Duodenal mucosa (tissue), 2 donors: Measurements from ENCODE around the gene AIRE.

Source experiments
- H3K27ac ChIP-seq: one replicate; pipeline ENCODE4 v1.7.0; 2013; ENCODE audit warnings: low read depth, low read length
- H3K27me3 ChIP-seq, 2 donors: one replicate each; pipeline ENCODE4 v1.7.0; 2013; ENCODE audit warnings: low read length in 2 of 2, control low read depth in 1 of 2; ENCODE audit not compliant: insufficient read depth in 2 of 2, control insufficient read depth in 1 of 2
- H3K36me3 ChIP-seq, 2 donors: one replicate each; pipeline ENCODE4 v1.7.0; 2013; ENCODE audit warnings: low read length in 2 of 2, control low read depth in 1 of 2; ENCODE audit not compliant: insufficient read depth in 2 of 2, control insufficient read depth in 1 of 2
- H3K4me1 ChIP-seq, 2 donors: one replicate each; pipeline ENCODE4 v1.7.0; 2013; ENCODE audit warnings: low read length in 2 of 2, control low read depth in 1 of 2; ENCODE audit not compliant: insufficient read depth in 2 of 2, control insufficient read depth in 1 of 2
- H3K4me3 ChIP-seq, 2 donors: one replicate each; pipeline ENCODE4 v1.7.0; 2013; ENCODE audit warnings: low read length in 2 of 2, low read depth in 1 of 2
- H3K9ac ChIP-seq, 2 donors: one replicate each; pipeline ENCODE4 v1.7.0; 2013; ENCODE audit warnings: low read length in 2 of 2, low read depth in 1 of 2
- H3K9me3 ChIP-seq, 2 donors: one replicate each; pipeline ENCODE4 v1.7.0; 2013; ENCODE audit warnings: low read length in 2 of 2, control low read depth in 1 of 2; ENCODE audit not compliant: control insufficient read depth in 1 of 2

The AIRE gene

DNA sequence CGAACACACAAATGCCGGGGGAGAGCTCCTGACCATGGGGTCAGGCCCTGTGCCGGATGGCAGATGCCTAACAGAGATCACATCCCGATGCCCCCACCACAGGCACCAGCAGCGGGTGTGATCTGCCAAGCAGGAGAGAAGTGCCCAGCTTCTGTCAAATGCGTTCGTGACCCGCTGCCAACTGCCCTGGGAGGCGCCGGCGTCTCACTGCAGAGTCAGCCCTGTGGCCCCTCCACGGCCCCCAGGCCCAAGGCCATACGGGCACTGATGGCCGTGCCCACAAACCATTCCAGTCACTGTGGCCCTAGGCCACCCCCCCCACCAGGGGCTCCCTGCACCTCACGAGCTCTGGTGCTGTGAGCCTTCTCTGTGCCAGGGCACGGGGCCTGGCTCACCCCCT is 45.5 kb downstream of the AIRE start:
- Histone ChIP-seq H3K36me3 (peaks cover 9 to 25% of the 10 kb centered on the region in 2 donors), H3K9ac (no peak overlapping the region), H3K27ac (no peak overlapping the region), H3K4me1 (no peaks in the 10 kb centered on the region), H3K4me3 (no peak overlapping the region), H3K9me3 (no peaks in the 10 kb centered on the region), H3K27me3 (no peaks in the 10 kb centered on the region)

DNA sequence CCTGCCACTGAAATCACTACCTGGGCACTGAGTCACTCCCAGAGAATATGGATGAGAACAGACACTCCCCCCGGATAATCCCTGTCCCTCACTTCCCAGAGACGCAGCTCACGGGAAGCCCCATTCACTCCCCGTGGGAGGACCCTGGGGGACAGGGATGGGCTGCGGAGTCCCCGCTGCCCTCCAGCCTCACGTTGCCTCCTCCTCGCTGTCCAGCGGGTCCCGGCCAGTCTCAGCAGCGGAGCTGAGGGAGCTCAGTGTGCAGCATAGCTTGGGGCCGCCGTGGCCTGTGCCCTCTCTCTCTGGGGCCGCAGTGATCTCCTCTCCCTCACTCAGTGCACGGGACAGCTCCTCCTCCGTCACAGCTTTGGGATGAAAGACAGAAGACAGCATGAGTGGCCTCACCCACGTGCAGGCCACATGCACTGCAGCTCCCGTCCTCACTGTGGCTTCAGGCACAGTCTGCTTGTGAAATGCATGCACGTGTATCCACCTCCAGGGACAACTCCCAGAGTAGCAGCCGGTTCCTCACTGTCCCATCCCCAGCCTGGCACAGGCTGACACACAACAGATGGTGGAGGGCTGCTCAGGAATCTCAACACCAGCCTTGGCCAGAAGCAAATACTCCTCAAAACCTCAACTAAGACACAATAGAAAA is 46.1 kb downstream of the AIRE start:
- no peak overlapping the region for H3K4me3 ChIP-seq

DNA sequence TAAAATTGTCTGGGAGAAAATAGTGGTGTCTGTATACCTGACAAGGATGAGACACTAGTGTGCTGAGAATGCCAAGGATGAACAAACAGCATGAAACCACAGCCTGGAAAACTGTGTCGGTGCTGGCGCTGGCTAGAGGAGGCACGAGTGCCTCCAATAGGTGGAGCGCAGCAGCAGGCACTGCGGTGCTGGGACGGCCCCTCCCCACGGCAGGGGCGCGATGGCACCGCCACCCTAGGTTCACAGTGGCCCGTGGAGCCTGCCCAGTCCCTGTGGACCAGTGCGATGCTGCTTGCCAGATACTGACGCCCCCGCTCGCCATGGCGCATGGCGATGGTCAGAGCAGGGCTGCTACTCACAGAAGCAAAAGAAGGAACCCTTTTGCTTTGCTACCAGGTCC is 46.7 kb downstream of the AIRE start:
- peaks cover 7 to 21% of the 10 kb centered on the region in 2 donors for H3K36me3 ChIP-seq

More for the DNA sequence above, 46.1 kb downstream of the AIRE start:
- Histone ChIP-seq H3K4me1 (no peaks in the 10 kb centered on the region), H3K27ac (no peak overlapping the region), H3K9ac (no peak overlapping the region), H3K36me3 (peaks cover 9 to 25% of the 10 kb centered on the region in 2 donors), H3K27me3 (no peaks in the 10 kb centered on the region), H3K9me3 (no peaks in the 10 kb centered on the region)

DNA sequence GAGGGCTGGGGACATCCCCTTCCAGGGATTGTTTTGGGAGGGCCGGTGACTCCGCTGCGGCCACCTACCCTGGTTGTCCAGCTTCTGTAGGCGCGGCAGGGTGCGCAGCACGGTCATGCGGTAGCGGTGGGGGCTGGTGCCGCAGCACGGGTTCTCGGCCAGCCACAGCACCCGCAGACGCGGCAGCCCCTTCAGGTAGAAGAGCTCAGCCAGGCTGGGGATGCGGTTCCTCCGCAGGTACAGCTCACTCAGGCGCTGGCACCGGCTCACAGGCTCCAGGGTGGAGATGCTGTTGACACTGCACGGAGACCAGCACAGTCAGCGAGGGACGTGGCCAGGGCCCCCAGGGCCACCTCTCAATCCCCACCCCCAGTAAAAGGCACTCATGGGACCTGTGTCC is 47.3 kb downstream of the AIRE start:
- Histone ChIP-seq H3K9ac (no peak overlapping the region), H3K9me3 (no peaks in the 10 kb centered on the region), H3K36me3 (peaks cover 4 to 18% of the 10 kb centered on the region in 2 donors), H3K27ac (no peak overlapping the region), H3K4me3 (no peak overlapping the region), H3K4me1 (peaks cover under 1 to 4% of the 10 kb centered on the region in 2 donors), H3K27me3 (no peaks in the 10 kb centered on the region)

More for the DNA sequence above, 46.7 kb downstream of the AIRE start:
- H3K4me3 ChIP-seq: no peak overlapping the region
- H3K27me3 ChIP-seq: no peaks in the 10 kb centered on the region
- no peaks in the 10 kb centered on the region for H3K4me1 ChIP-seq
- no peak overlapping the region for H3K9ac ChIP-seq
- no peak overlapping the region for H3K27ac ChIP-seq
- no peaks in the 10 kb centered on the region for H3K9me3 ChIP-seq

DNA sequence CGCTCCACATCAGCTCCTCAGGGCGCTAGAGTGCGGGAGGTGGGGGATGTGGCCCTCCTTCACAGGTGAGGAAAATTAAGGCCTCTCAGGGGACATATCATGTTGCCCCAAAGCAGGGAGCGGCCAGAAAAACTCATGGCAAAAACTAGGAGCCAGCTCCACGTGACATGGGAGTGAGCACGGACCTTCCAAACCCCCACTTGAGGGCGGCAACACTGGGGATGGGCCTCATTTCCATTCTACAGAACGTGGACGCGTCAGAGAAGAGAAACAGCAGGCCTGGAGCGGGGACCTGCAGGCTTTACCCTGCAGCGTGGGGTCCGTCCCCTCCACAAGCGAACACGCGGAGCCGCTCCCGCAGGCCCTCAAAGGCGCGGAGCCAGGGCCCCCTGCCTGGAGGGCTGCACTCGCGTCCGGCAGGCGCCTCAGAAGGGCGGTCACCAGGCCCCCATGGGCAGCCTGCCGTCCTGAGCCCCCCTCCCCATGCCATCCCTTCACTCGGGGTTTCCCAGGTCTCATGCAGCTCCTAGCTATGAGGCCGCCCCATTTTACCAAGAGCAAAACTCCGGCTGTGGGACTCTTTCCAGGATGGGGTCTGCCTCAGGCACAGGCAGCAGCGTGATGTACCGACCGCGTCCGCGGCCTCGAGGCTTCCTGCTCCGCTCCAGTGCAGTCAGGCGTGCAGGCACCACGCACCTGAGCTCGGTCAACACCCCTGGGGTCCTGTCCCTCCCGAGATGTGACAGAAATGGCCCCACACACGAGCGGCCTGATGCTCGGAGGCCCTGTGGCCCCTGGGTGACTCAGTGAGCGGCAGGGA is 48.0 kb downstream of the AIRE start:
- H3K4me3 ChIP-seq: no peak overlapping the region
- no peaks in the 10 kb centered on the region for H3K27me3 ChIP-seq
- H3K27ac ChIP-seq: no peak overlapping the region
- H3K4me1 ChIP-seq: peaks cover 5 to 8% of the 10 kb centered on the region in 2 donors
- no peaks in the 10 kb centered on the region for H3K9me3 ChIP-seq
- H3K9ac ChIP-seq: no peak overlapping the region
- peaks cover 4 to 18% of the 10 kb centered on the region in 2 donors for H3K36me3 ChIP-seq

DNA sequence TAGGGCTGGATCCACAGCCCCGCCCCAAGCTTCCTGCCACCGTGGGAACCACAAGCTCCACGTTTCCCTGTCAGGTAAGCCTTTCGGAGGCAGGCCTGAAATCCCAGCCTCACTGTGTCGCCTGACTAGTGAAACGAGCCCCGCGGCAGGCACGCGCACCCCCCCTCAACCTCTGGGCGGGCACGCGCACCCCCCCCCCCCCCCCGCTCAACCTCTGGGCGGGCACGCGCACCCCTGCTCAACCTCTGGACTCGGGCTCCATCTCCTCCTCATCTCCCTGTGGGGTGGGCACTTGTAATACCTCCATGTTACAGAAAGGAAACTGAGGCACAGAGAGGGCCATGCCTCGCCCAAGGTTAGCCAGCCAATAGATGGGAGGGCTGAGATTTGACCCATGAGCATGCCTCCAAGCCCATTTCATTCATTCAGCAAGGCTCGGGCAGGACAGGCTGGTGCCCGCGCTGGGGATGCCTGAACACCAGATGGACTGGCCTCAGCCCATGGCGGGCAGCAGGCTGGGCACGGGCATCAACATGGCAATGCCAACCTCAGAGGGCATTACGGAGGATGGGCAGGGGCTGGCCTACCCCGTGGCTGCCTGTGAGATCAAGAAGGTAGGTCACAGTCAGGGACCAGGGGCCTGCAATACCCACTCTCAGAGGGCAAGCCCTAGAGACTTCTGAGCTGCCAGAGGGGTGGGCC is 48.8 kb downstream of the AIRE start:
- H3K36me3 ChIP-seq: peaks cover 4 to 18% of the 10 kb centered on the region in 2 donors
- H3K9ac ChIP-seq: no peak overlapping the region
- H3K4me1 ChIP-seq: peaks cover 5 to 8% of the 10 kb centered on the region in 2 donors
- no peaks in the 10 kb centered on the region for H3K9me3 ChIP-seq
- no peak overlapping the region for H3K4me3 ChIP-seq
- H3K27ac ChIP-seq: no peak overlapping the region
- no peaks in the 10 kb centered on the region for H3K27me3 ChIP-seq

DNA sequence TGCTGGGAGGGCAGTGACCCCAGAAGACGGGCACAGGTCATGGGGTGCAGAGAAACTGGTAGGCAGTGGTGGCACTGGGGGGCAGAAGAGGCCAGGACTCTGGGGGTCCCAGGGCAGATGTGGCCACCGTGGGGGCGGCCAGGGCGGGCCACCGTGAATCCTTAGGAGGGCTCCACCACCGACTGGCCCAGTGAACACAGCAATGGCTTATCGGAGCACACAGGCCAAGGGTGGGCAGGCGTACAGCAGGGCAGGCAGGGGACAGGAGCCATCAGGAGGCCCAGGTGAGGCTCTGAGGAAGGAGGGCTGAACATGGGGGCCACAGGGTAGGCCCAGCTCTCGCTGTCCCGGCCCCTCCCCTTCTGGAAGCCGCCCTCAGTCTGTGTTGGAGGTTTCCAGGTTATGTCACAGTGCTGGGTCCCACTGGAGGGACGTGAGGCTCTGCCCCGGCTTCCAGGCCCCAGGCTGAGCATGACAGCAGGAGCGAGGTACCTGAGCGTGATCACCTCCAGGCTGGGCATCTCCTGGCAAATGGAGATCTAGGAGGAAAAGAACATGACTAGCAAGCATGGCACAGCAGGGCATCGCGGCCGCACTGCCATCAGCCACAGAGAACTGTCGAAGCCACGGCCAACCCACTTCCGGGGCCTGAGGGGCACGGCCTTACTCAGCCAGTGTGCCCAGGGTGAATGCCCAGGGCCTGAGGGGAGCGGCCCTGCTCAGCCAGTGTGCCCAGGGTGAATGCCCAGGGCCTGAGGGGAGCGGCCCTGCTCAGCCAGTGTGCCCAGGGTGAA is 49.8 kb downstream of the AIRE start:
- Histone ChIP-seq H3K9ac (no peak overlapping the region), H3K9me3 (no peaks in the 10 kb centered on the region), H3K4me1 (peaks cover 14% of the 10 kb centered on the region in 2 donors), H3K4me3 (no peak overlapping the region), H3K27ac (no peak overlapping the region), H3K36me3 (peaks cover 4 to 18% of the 10 kb centered on the region in 2 donors), H3K27me3 (no peaks in the 10 kb centered on the region)

DNA sequence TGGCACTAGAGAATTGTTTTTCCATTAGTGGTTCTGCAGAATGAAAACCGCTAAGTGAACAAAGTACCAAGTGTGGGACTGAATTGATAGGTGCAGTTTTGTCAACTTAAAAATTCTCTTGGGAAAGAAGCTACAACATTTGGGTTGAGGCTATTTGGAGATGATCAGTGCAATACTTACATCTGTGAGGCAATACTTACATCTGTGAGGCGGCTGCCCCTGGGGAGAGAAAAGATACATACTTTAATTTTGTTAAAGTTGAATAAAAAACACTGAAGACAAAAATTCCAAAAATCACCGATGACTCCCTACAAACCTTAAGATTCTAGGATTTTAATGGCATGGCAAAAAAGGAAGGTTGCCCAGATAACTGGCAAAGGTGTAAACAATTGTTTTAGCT is 51.8 kb downstream of the AIRE start:
- no peaks in the 10 kb centered on the region for H3K27me3 ChIP-seq
- H3K36me3 ChIP-seq: peaks cover 4 to 14% of the 10 kb centered on the region in 2 donors
- peaks cover 14% of the 10 kb centered on the region in 2 donors for H3K4me1 ChIP-seq
- H3K9ac ChIP-seq: no peak overlapping the region
- no peak overlapping the region for H3K4me3 ChIP-seq
- H3K9me3 ChIP-seq: no peaks in the 10 kb centered on the region
- H3K27ac ChIP-seq: peak overlapping the region; percentile 3

DNA sequence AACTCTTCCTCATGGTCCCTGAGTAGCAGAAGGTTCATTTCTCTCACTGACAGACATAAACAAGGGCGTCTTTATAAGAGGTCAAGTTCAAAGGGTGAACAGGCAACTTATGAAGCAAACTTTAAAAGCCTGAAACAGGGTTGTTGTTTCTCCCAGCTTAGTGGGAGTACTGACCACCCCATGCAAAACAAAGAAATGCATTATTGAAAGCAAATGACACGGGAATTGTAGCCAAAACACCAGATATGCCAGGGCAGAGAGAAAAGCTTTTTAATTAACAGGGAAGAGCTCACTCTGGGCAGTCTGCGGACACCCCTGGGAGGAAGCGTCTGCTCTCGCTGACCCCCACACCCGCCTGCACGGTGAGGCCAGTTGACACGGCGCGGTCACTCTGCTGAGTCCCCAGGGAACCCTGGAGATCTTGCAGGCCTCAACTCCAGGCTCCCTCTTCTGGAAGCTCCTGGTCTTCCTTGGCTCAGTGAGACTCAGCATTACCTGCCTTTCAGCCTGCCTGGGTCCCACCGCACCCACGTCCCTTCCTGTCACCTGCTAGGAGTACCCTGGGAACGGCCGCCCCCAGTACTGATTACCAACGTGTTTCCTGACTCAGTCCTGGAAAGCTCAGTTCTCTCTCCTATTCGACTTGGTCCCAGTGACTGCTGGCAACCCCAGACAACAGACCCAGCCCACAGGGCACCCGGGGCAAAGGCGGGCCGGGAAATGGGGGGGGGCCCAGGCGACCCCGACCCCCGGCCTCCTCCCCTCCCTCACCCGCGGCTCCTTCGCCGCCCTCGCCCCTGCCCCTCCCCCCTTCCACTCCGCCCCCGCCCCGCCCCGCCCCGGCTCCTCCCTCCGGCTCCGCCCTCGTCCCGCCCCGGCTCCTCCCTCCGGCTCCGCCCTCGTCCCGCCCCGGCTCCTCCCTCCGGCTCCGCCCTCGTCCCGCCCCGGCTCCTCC is 52.5 kb downstream of the AIRE start:
- peak overlapping the region; percentile 7 to 48 for H3K9ac ChIP-seq
- peak overlapping the region; percentile 23 to 71 for H3K4me3 ChIP-seq

More for the DNA sequence above, 52.5 kb downstream of the AIRE start:
- Histone ChIP-seq H3K36me3 (peaks cover 4 to 14% of the 10 kb centered on the region in 2 donors), H3K27me3 (no peaks in the 10 kb centered on the region), H3K9me3 (no peaks in the 10 kb centered on the region), H3K4me1 (peaks cover 14% of the 10 kb centered on the region in 2 donors), H3K27ac (peak overlapping the region; percentile 3)
